Right renal cortex interstitium (tissue), 3 donors: Measurements from ENCODE around the gene SLC16A5. TPM values are rescaled to one million over a fixed set of nuclear protein-coding genes. Genes with fewer than 3 reads are reported as not detected.

Experiments
- DNase-seq, 3 donors: peaks; one replicate each; pipeline ENCODE4 v3.0.0-alpha.2; 2013; ENCODE audit warnings: low read depth in 3 of 3, low spot score in 2 of 3
- polyA plus RNA-seq, 3 donors: library from polyadenylated mRNA; unstranded; fragments of 120-200 nt; gene quantifications; one replicate each; pipeline ENCODE4 v1.2.1, GENCODE V29; 2013; ENCODE audit not compliant: insufficient read length in 3 of 3

SLC16A5 gene
- polyA plus RNA-seq, 3 donors, result 21.1 to 24.8 (median 23.6) TPM

- DNase-seq, result no peak
Measured at GRCh38 chr17:75155191-75155601, 67.4 kb downstream of the SLC16A5 start.

Other genes with a start within 250 kb of the SLC16A5 start
- gene GRIN2C, start 228.1 kb upstream of the SLC16A5 start, polyA plus RNA-seq, result under 1 TPM; 0.10 to 0.14 (median 0.13) TPM
- 1 to 10 TPM; 5.9 to 7.2 (median 6.6) TPM for gene FDXR, start 215.0 kb upstream of the SLC16A5 start, polyA plus RNA-seq
- under 1 TPM; 0.15 to 0.33 (median 0.29) TPM for gene FADS6, start 194.3 kb upstream of the SLC16A5 start, polyA plus RNA-seq
- under 1 TPM; 0.65 to 0.78 (median 0.67) TPM for gene USH1G, start 164.7 kb upstream of the SLC16A5 start, polyA plus RNA-seq
- gene OTOP2, start 163.7 kb upstream of the SLC16A5 start, polyA plus RNA-seq, result not detected
- gene OTOP3, start 152.1 kb upstream of the SLC16A5 start, polyA plus RNA-seq, result not detected
- 10 to 100 TPM; 10.4 to 13.1 (median 10.7) TPM for gene HID1, start 115.2 kb upstream of the SLC16A5 start, polyA plus RNA-seq
- gene CDR2L, start 100.3 kb upstream of the SLC16A5 start, polyA plus RNA-seq, result 1 to 10 TPM; 7.3 to 8.6 (median 7.7) TPM
- gene MRPL58, start 75.3 kb upstream of the SLC16A5 start, polyA plus RNA-seq, result 10 to 100 TPM; 24.1 to 28.1 (median 27.5) TPM
- gene ATP5PD, start 41.0 kb upstream of the SLC16A5 start, polyA plus RNA-seq, result 100 to 1,000 TPM; 344 to 358 (median 352) TPM
- gene KCTD2, start 40.7 kb upstream of the SLC16A5 start, polyA plus RNA-seq, result 10 to 100 TPM; 32.4 to 33.9 (median 33.3) TPM
- 10 to 100 TPM; 15.4 to 18.8 (median 16.3) TPM for gene ARMC7, start 22.0 kb downstream of the SLC16A5 start, polyA plus RNA-seq
- 10 to 100 TPM; 43.8 to 51.4 (median 47.2) TPM for gene NT5C, start 43.8 kb downstream of the SLC16A5 start, polyA plus RNA-seq
- 10 to 100 TPM; 79.8 to 83.9 (median 83.4) TPM for gene JPT1, start 66.6 kb downstream of the SLC16A5 start, polyA plus RNA-seq
- gene SUMO2, start 95.0 kb downstream of the SLC16A5 start, polyA plus RNA-seq, result 100 to 1,000 TPM; 708 to 791 (median 788) TPM
- 10 to 100 TPM; 62.6 to 69.3 (median 65.0) TPM for gene NUP85, start 117.7 kb downstream of the SLC16A5 start, polyA plus RNA-seq
- gene GGA3, start 173.7 kb downstream of the SLC16A5 start, polyA plus RNA-seq, result 10 to 100 TPM; 36.1 to 45.8 (median 38.3) TPM
- 10 to 100 TPM; 78.7 to 87.0 (median 84.2) TPM for gene MRPS7, start 173.9 kb downstream of the SLC16A5 start, polyA plus RNA-seq
- gene MIF4GD, start 183.3 kb downstream of the SLC16A5 start, polyA plus RNA-seq, result 10 to 100 TPM; 20.0 to 23.3 (median 22.4) TPM
- 10 to 100 TPM in 1 of 3 donors, 1 to 10 TPM in 2; 5.6 to 10.8 (median 7.4) TPM for gene SLC25A19, start 201.5 kb downstream of the SLC16A5 start, polyA plus RNA-seq